CD4-positive, alpha-beta T cell treated with Interleukin-17A for 4 hours (primary cell): ENCODE measurements around the gene LGALS12.
"Not testable (repeated sequence)": the region's sequence is repeated elsewhere in the genome, so short reads cannot be mapped to it uniquely, and the experiment has no call there.

ENCODE experiments used
- DNase-seq: peaks from one replicate; pipeline ENCODE4 v3.0.0-alpha.2; 2020; ENCODE audit warnings: mixed read lengths

The LGALS12 gene

GRCh38 chr11:63506876-63507275 is 992 bp downstream of the LGALS12 start:
- no peak for DNase-seq

GRCh38 chr11:63507511-63507910 is 1.6 kb downstream of the LGALS12 start:
- DNase-seq = no peak

GRCh38 chr11:63508009-63508408 is 2.1 kb downstream of the LGALS12 start:
- DNase-seq = peak; percentile 34

- DNase-seq = no peak
Observed at GRCh38 chr11:63508745-63509144, 2.9 kb downstream of the LGALS12 start.

- no peak for DNase-seq
Observed at GRCh38 chr11:63510360-63511047, 4.6 kb downstream of the LGALS12 start.

GRCh38 chr11:63511048-63511748 is 5.3 kb downstream of the LGALS12 start:
- DNase-seq = no peak

GRCh38 chr11:63512816-63513215 is 6.9 kb downstream of the LGALS12 start:
- no peak for DNase-seq

- no peak for DNase-seq
Observed at GRCh38 chr11:63516109-63516508, 10.2 kb downstream of the LGALS12 start.

- DNase-seq = no peak
Observed at GRCh38 chr11:63517156-63517555, 11.3 kb downstream of the LGALS12 start.

- DNase-seq = no peak
Observed at GRCh38 chr11:63518548-63518947, 12.7 kb downstream of the LGALS12 start.

GRCh38 chr11:63520606-63521170 is 14.8 kb downstream of the LGALS12 start:
- DNase-seq = no peak

GRCh38 chr11:63521896-63522295 is 16.0 kb downstream of the LGALS12 start:
- no peak for DNase-seq

- no peak for DNase-seq
Observed at GRCh38 chr11:63523151-63523550, 17.3 kb downstream of the LGALS12 start.

- no peak for DNase-seq
Observed at GRCh38 chr11:63527667-63528066, 21.8 kb downstream of the LGALS12 start.

GRCh38 chr11:63528156-63528555 is 22.3 kb downstream of the LGALS12 start:
- DNase-seq = not testable (repeated sequence)

GRCh38 chr11:63528729-63529278 is 22.9 kb downstream of the LGALS12 start:
- not testable (repeated sequence) for DNase-seq

GRCh38 chr11:63529373-63529772 is 23.5 kb downstream of the LGALS12 start:
- not testable (repeated sequence) for DNase-seq

- no peak for DNase-seq
Observed at GRCh38 chr11:63530021-63530420, 24.1 kb downstream of the LGALS12 start.

- peak; percentile 69 for DNase-seq
Observed at GRCh38 chr11:63531074-63531792, 25.3 kb downstream of the LGALS12 start.

- no peak for DNase-seq
Observed at GRCh38 chr11:63532117-63532516, 26.2 kb downstream of the LGALS12 start.

- peak; percentile 21 for DNase-seq
Observed at GRCh38 chr11:63532799-63533475, 27.1 kb downstream of the LGALS12 start.

GRCh38 chr11:63534076-63534475 is 28.2 kb downstream of the LGALS12 start:
- DNase-seq = no peak
